B cell (primary cell): ENCODE measurements around the gene SLC6A18. TPM values are rescaled to one million over a fixed set of nuclear protein-coding genes. Genes with fewer than 3 reads are reported as not detected.

ENCODE experiments used
- ATAC-seq: fragments of 200-7000 bp; cut with Tn5 transposase; one replicate; pipeline ENCODE4 v1.10.0; 2021; ENCODE audit warnings: low read depth, mild to moderate bottlenecking, moderate number of reproducible peaks, moderate library complexity
- CTCF ChIA-PET: fragments of 350-600 bp; sonication (Branson Sonifier 250); formaldehyde crosslinking; loops from one replicate; lab custom pipeline; 2021; ENCODE audit warnings: antibody characterized with exemption, inconsistent platforms; lab: Charles Lee
- POLR2A ChIA-PET: fragments of 350-600 bp; sonication (Branson Sonifier 250); formaldehyde crosslinking; loops from one replicate; lab custom pipeline; 2021; ENCODE audit warnings: antibody characterized with exemption; lab: Charles Lee
- DNase-seq: peaks from one replicate; pipeline ENCODE4 v3.0.0; 2013
- H2AFZ ChIP-seq: 2 replicates; pipeline ENCODE4 v1.6.1; 2012; ENCODE audit warnings: mild to moderate bottlenecking, low read depth, low read length; ENCODE audit not compliant: insufficient read depth, poor library complexity, severe bottlenecking
- H3K27ac ChIP-seq, 2 donors: 1 replicate in 1 of 2; 2 replicates in 1 of 2; pipeline ENCODE4 v1.5.1; 2012 to 2013; ENCODE audit warnings: low read length in 2 of 2, mild to moderate bottlenecking in 2 of 2, moderate library complexity in 1 of 2
- H3K27me3 ChIP-seq, 4 experiments: fragments of 200-600 bp in 1 of 4; sonication (generic) in 1 of 4; replicated peaks in 1 of 4; 1 replicate in 2 of 4; 2 replicates in 2 of 4; pipeline versions ENCODE4 v1.6.1 to v1.7.0; 2013 to 2016; ENCODE audit warnings: low read length in 3 of 4, mild to moderate bottlenecking in 2 of 4, mixed read lengths in 1 of 4, moderate library complexity in 1 of 4; ENCODE audit not compliant: insufficient read depth in 4 of 4, control insufficient read depth in 3 of 4; ENCODE audit errors: control extremely low read depth in 1 of 4
- H3K36me3 ChIP-seq, 2 experiments: replicated peaks in 1 of 2; 1 replicate in 1 of 2; 2 replicates in 1 of 2; pipeline versions ENCODE4 v1.6.1 to v1.7.1; 2013; ENCODE audit warnings: low read length in 1 of 2; ENCODE audit not compliant: insufficient read depth in 2 of 2, control insufficient read depth in 1 of 2; ENCODE audit errors: control extremely low read depth in 1 of 2, extremely low read depth in 1 of 2
- H3K4me1 ChIP-seq, 2 donors: fragments of 200-600 bp in 1 of 2; sonication (generic) in 1 of 2; 1 replicate in 1 of 2; 2 replicates in 1 of 2; pipeline versions ENCODE4 v1.5.1 to v1.6.1; 2013 to 2017; ENCODE audit warnings: low read length in 2 of 2; ENCODE audit not compliant: control insufficient read depth in 2 of 2, insufficient read depth in 2 of 2
- H3K4me2 ChIP-seq: replicated peaks from 2 replicates; pipeline ENCODE3; 2012; ENCODE audit warnings: mild to moderate bottlenecking, low read depth, low read length; ENCODE audit not compliant: poor library complexity, severe bottlenecking
- H3K4me3 ChIP-seq, 5 experiments: fragments of 200-600 bp in 1 of 5; sonication (generic) in 1 of 5; 1 replicate in 3 of 5; 2 replicates in 2 of 5; pipeline versions ENCODE4 v1.5.1 to v1.7.0; 2011 to 2016; ENCODE audit warnings: low read length in 4 of 5, mild to moderate bottlenecking in 4 of 5, low read depth in 2 of 5, control low read depth in 1 of 5, moderate library complexity in 1 of 5; ENCODE audit not compliant: insufficient read depth in 1 of 5; ENCODE audit errors: control extremely low read depth in 1 of 5, extremely low read depth in 1 of 5
- H3K79me2 ChIP-seq: fragments of 200-600 bp; sonication (generic); one replicate; pipeline ENCODE4 v1.6.0; 2016; ENCODE audit warnings: low read length; ENCODE audit not compliant: control insufficient read depth, insufficient read depth
- H3K9ac ChIP-seq: fragments of 200-600 bp; sonication (generic); 2 replicates; pipeline ENCODE4 v1.6.1; 2017; ENCODE audit warnings: mild to moderate bottlenecking, low read length, moderate library complexity
- H3K9me3 ChIP-seq, 3 donors: one replicate each; pipeline versions ENCODE4 v1.6.1 to v1.7.1; 2013; ENCODE audit warnings: low read length in 2 of 3; ENCODE audit not compliant: control insufficient read depth in 2 of 3, insufficient read depth in 1 of 3; ENCODE audit errors: control extremely low read depth in 1 of 3
- H4K20me1 ChIP-seq: 2 replicates; pipeline ENCODE4 v1.6.0; 2012; ENCODE audit warnings: mild to moderate bottlenecking, low read length; ENCODE audit not compliant: insufficient read depth, control insufficient read depth, poor library complexity, severe bottlenecking
- H3K27ac Mint-ChIP-seq: one replicate; pipeline ENCODE4 v1.8.0; 2021; ENCODE audit warnings: mixed read lengths
- H3K27me3 Mint-ChIP-seq: one replicate; pipeline ENCODE4 v1.8.0; 2021; ENCODE audit warnings: mixed read lengths
- H3K4me1 Mint-ChIP-seq: one replicate; pipeline ENCODE4 v1.8.0; 2021; ENCODE audit warnings: mixed read lengths
- H3K4me3 Mint-ChIP-seq: one replicate; pipeline ENCODE4 v1.8.0; 2021; ENCODE audit warnings: mixed read lengths
- H3K9me3 Mint-ChIP-seq: one replicate; pipeline ENCODE4 v1.8.0; 2022; ENCODE audit warnings: mixed read lengths; ENCODE audit not compliant: insufficient read depth
- CTCF ChIP-seq: fragments of 200-600 bp; IDR thresholded peaks from one replicate; pipeline ENCODE4 v1.8.0; 2022; ENCODE audit warnings: antibody characterized with exemption, mild to moderate bottlenecking
- EZH2 ChIP-seq: IDR thresholded peaks from 2 replicates; pipeline ENCODE4 v1.6.1; 2012; ENCODE audit warnings: borderline replicate concordance, low read depth, mild to moderate bottlenecking, moderate library complexity, low read length; ENCODE audit not compliant: insufficient read depth, poor library complexity, severe bottlenecking
- WGBS: methylation state at CpG from one replicate; pipeline ENCODE4 v1.1.5; 2013; ENCODE audit warnings: missing lambda C conversion rate; ENCODE audit not compliant: insufficient coverage; 5-methylcytosine and 5-hydroxymethylcytosine counted together
- intact Hi-C: fragments of 100-400 bp; cut with micrococcal nuclease; formaldehyde crosslinking; loops from one replicate; pipeline ENCODE4 v1.10.0; 2022
- polyA plus RNA-seq: library from polyadenylated mRNA; depleted of rRNA; stranded (reverse); fragments of >200 nt; gene quantifications from 2 replicates; pipeline ENCODE4 v1.2.3, GENCODE V29; 2012
- total RNA-seq, 2 donors: library from RNA; stranded (reverse); fragments of 120-200 nt in 1 of 2; gene quantifications; 1 replicate in 1 of 2; 2 replicates in 1 of 2; pipeline versions ENCODE4 v1.2.3 to v1.2.4, GENCODE V29; 2013 to 2022

The SLC6A18 gene
- total and polyA plus RNA-seq, 2 donors (not counting 1 experiment from before 2014, with no cell fraction given), result not detected

DNA sequence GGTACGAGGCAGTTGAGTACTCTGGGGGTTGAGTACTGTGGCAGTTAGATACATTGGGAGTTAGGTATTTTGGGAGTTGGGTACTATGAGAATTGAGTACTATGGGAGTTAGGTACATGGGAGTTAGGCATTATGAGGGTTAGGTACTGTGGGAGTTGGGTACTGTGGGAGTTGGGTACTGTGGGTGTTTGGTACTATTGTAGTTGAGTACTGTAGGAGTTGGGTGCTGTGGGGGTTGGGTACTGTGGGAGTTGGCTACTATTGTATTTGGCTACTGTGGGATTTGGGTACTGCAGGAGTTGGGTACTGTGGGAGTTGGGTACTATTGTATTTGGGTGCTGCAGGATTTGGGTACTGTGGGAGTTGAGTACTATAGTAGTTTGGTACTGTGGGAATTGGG is 28.6 kb upstream of the SLC6A18 start:
- Histone ChIP-seq H3K4me2 (no peak overlapping the region), H3K4me1 (no peaks in the 10 kb centered on the region)
- no peak for TF ChIP-seq EZH2
- no peak for TF ChIP-seq CTCF

DNA sequence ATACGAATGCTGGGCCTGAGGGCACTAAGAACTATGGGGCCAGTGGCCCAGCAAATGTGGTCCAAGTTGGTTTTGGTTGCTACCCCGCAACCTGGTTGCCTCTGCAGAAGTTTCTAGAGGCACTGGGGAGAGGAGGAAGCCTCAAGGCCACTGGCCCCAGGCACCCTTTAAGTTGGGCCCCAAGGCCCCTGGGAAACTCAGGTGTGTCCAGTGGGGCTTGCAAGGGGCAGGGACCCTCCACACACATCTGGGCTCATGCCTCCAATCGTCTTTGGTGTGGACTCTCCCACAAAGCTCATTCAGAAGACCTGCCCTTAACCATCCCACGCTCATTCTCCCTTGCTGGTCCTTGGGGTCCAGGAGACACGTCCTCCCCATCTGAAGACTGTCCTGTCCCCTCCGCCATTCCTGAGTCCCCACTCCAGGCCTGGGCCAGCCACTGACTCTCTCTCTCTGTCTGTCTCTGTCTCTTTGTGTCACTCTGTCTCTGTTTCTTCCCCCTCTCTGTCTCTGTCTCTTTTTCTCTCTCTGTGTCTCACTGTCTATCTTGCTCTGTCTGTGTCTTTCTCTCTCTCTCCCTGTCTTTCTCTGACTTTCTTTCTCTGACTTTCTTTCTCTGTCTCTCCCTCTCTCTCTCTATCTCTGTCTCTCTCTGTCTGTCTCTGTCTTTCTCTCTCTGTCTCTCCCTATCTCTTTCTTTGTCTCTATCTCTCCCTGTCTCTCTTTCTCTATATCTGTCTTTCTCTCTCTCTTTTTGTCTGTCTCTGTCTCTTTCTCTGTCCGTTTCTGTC is 27.1 kb upstream of the SLC6A18 start:
- no peaks in the 10 kb centered on the region for H3K9me3 Mint-ChIP-seq
- no peaks in the 10 kb centered on the region for H3K4me1 Mint-ChIP-seq
- ATAC-seq (no peak), DNase-seq (no peak)
- Histone ChIP-seq H4K20me1 (no peaks in the 10 kb centered on the region), H3K36me3 (no peaks in the 10 kb centered on the region), H3K27ac (no peak overlapping the region), H3K4me1 (no peaks in the 10 kb centered on the region), H2AFZ (no peak overlapping the region), H3K9ac (no peak overlapping the region), H3K79me2 (no peaks in the 10 kb centered on the region), H3K27me3 (peaks cover 0 to 4% (median 2%) of the 10 kb centered on the region in 4 experiments), H3K4me2 (no peak overlapping the region), H3K4me3 (no peak overlapping the region), H3K9me3 (no peaks in the 10 kb centered on the region)
- intact Hi-C loops, result no loop called here
- WGBS, result 84% methylated on average over 7 of the region's 7 CpGs
- ChIA-PET CTCF (no interaction called here), POLR2A (no interaction called here)
- TF ChIP-seq EZH2 (no peak), CTCF (no peak)
- H3K27me3 Mint-ChIP-seq, result peaks cover 7% of the 10 kb centered on the region
- H3K27ac Mint-ChIP-seq, result no peak overlapping the region
- H3K4me3 Mint-ChIP-seq, result no peak overlapping the region

More for the DNA sequence above, 28.6 kb upstream of the SLC6A18 start:
- no peak overlapping the region for H3K9ac ChIP-seq
- POLR2A ChIA-PET, result no interaction called here
- no peaks in the 10 kb centered on the region for H3K4me1 Mint-ChIP-seq
- H3K9me3 ChIP-seq, result no peaks in the 10 kb centered on the region
- WGBS, result 83% methylated on average over 1 of the region's 1 CpG
- H3K27me3 Mint-ChIP-seq, result peaks cover 7% of the 10 kb centered on the region
- H3K27ac ChIP-seq, result no peak overlapping the region
- H3K36me3 ChIP-seq, result no peaks in the 10 kb centered on the region
- H3K27me3 ChIP-seq, result peaks cover 0 to 4% (median 2%) of the 10 kb centered on the region in 4 experiments
- no peak overlapping the region for H3K27ac Mint-ChIP-seq
- H3K79me2 ChIP-seq, result no peaks in the 10 kb centered on the region
- no peak for DNase-seq
- H2AFZ ChIP-seq, result no peak overlapping the region
- intact Hi-C loops, result no loop called here
- CTCF ChIA-PET, result no interaction called here
- H4K20me1 ChIP-seq, result no peaks in the 10 kb centered on the region
- no peaks in the 10 kb centered on the region for H3K9me3 Mint-ChIP-seq
- ATAC-seq, result no peak
- H3K4me3 ChIP-seq, result no peak overlapping the region
- H3K4me3 Mint-ChIP-seq, result no peak overlapping the region
